Stimulated activated naive CD8-positive, alpha-beta T cell treated with anti-CD3 and anti-CD28 coated beads, Interleukin-15, Interleukin-2, amounts not matched to agents 100 ng/mL and 50 ng/mL, for 24 hours (primary cell): Measurements from ENCODE around the gene ATP11A.
"Not testable (repeated sequence)": the region's sequence is repeated elsewhere in the genome, so short reads cannot be mapped to it uniquely, and the experiment has no call there.

Experiments
- H3K27ac Mint-ChIP-seq: one replicate; pipeline ENCODE4 v1.8.0; 2021; ENCODE audit warnings: mild to moderate bottlenecking, mixed read lengths
- H3K27me3 Mint-ChIP-seq: one replicate; pipeline ENCODE4 v1.8.0; 2021; ENCODE audit warnings: mixed read lengths
- H3K36me3 Mint-ChIP-seq: one replicate; pipeline ENCODE4 v1.8.0; 2021; ENCODE audit warnings: low read depth, mixed read lengths
- H3K4me1 Mint-ChIP-seq: one replicate; pipeline ENCODE4 v1.8.0; 2021; ENCODE audit warnings: low read depth, mixed read lengths
- H3K4me3 Mint-ChIP-seq: one replicate; pipeline ENCODE4 v1.8.0; 2021; ENCODE audit warnings: mild to moderate bottlenecking, mixed read lengths
- H3K9me3 Mint-ChIP-seq: one replicate; pipeline ENCODE4 v1.8.0; 2021; ENCODE audit warnings: mixed read lengths

ATP11A gene

GRCh38 chr13:112852808-112853207 lies 163.0 kb downstream of the ATP11A start:
- peaks cover 54% of the 10 kb centered on the region for H3K36me3 Mint-ChIP-seq
- H3K4me1 Mint-ChIP-seq = no peaks in the 10 kb centered on the region
- H3K4me3 Mint-ChIP-seq = no peak overlapping the region
- no peaks in the 10 kb centered on the region for H3K27me3 Mint-ChIP-seq
- H3K9me3 Mint-ChIP-seq = no peaks in the 10 kb centered on the region
- no peak overlapping the region for H3K27ac Mint-ChIP-seq

GRCh38 chr13:112854321-112854720 lies 164.5 kb downstream of the ATP11A start:
- Mint-ChIP-seq H3K27me3 (no peaks in the 10 kb centered on the region), H3K36me3 (peaks cover 67% of the 10 kb centered on the region)

GRCh38 chr13:112855859-112856258 lies 166.0 kb downstream of the ATP11A start:
- H3K9me3 Mint-ChIP-seq = no peaks in the 10 kb centered on the region
- H3K27me3 Mint-ChIP-seq = no peaks in the 10 kb centered on the region
- H3K36me3 Mint-ChIP-seq = peaks cover 64% of the 10 kb centered on the region
- H3K27ac Mint-ChIP-seq = no peak overlapping the region
- no peaks in the 10 kb centered on the region for H3K4me1 Mint-ChIP-seq
- no peak overlapping the region for H3K4me3 Mint-ChIP-seq

More at GRCh38 chr13:112854321-112854720, 164.5 kb downstream of the ATP11A start:
- Mint-ChIP-seq H3K4me1 (no peaks in the 10 kb centered on the region), H3K4me3 (no peak overlapping the region), H3K9me3 (no peaks in the 10 kb centered on the region), H3K27ac (no peak overlapping the region)

- Mint-ChIP-seq H3K9me3 (no peaks in the 10 kb centered on the region), H3K4me3 (no peak overlapping the region), H3K27ac (no peak overlapping the region), H3K36me3 (peaks cover 55% of the 10 kb centered on the region), H3K27me3 (no peaks in the 10 kb centered on the region), H3K4me1 (no peaks in the 10 kb centered on the region)
These were observed 168.2 kb downstream of the ATP11A start for GRCh38 chr13:112857914-112858490.

- H3K27ac Mint-ChIP-seq = no peak overlapping the region
- no peaks in the 10 kb centered on the region for H3K4me1 Mint-ChIP-seq
- no peaks in the 10 kb centered on the region for H3K9me3 Mint-ChIP-seq
- H3K27me3 Mint-ChIP-seq = no peaks in the 10 kb centered on the region
- H3K36me3 Mint-ChIP-seq = peaks cover 50% of the 10 kb centered on the region
- H3K4me3 Mint-ChIP-seq = no peak overlapping the region
These were observed 169.4 kb downstream of the ATP11A start for GRCh38 chr13:112859128-112859816.

GRCh38 chr13:112859817-112860190 lies 170.0 kb downstream of the ATP11A start:
- Mint-ChIP-seq H3K4me1 (no peaks in the 10 kb centered on the region), H3K9me3 (no peaks in the 10 kb centered on the region), H3K27ac (no peak overlapping the region), H3K4me3 (no peak overlapping the region), H3K36me3 (peaks cover 47% of the 10 kb centered on the region), H3K27me3 (no peaks in the 10 kb centered on the region)

GRCh38 chr13:112861876-112862615 lies 172.2 kb downstream of the ATP11A start:
- Mint-ChIP-seq H3K9me3 (no peaks in the 10 kb centered on the region), H3K36me3 (peaks cover 42% of the 10 kb centered on the region), H3K27me3 (no peaks in the 10 kb centered on the region), H3K4me1 (no peaks in the 10 kb centered on the region), H3K27ac (no peak overlapping the region), H3K4me3 (no peak overlapping the region)

GRCh38 chr13:112863356-112863755 lies 173.5 kb downstream of the ATP11A start:
- H3K27me3 Mint-ChIP-seq, H3K4me3 Mint-ChIP-seq, H3K4me1 Mint-ChIP-seq, H3K9me3 Mint-ChIP-seq, H3K27ac Mint-ChIP-seq: not testable (repeated sequence)
- peaks cover 43% of the 10 kb centered on the region for H3K36me3 Mint-ChIP-seq

- H3K4me1 Mint-ChIP-seq, H3K27ac Mint-ChIP-seq, H3K4me3 Mint-ChIP-seq, H3K27me3 Mint-ChIP-seq, H3K9me3 Mint-ChIP-seq: not testable (repeated sequence)
- peaks cover 30% of the 10 kb centered on the region for H3K36me3 Mint-ChIP-seq
These were observed 175.6 kb downstream of the ATP11A start for GRCh38 chr13:112865478-112865877.

- Mint-ChIP-seq H3K27ac (no peak overlapping the region), H3K36me3 (peaks cover 20% of the 10 kb centered on the region), H3K27me3 (no peaks in the 10 kb centered on the region), H3K4me3 (no peak overlapping the region), H3K4me1 (peaks cover 5% of the 10 kb centered on the region), H3K9me3 (no peaks in the 10 kb centered on the region)
These were observed 177.5 kb downstream of the ATP11A start for GRCh38 chr13:112867301-112867711.

- no peak overlapping the region for H3K4me3 Mint-ChIP-seq
- H3K4me1 Mint-ChIP-seq = peaks cover 13% of the 10 kb centered on the region
- no peaks in the 10 kb centered on the region for H3K9me3 Mint-ChIP-seq
- H3K27ac Mint-ChIP-seq = no peak overlapping the region
- H3K36me3 Mint-ChIP-seq = peaks cover 22% of the 10 kb centered on the region
- H3K27me3 Mint-ChIP-seq = no peaks in the 10 kb centered on the region
These were observed 178.5 kb downstream of the ATP11A start for GRCh38 chr13:112868308-112868707.

GRCh38 chr13:112869202-112870050 lies 179.6 kb downstream of the ATP11A start:
- Mint-ChIP-seq H3K27me3 (no peaks in the 10 kb centered on the region), H3K4me3 (no peak overlapping the region), H3K9me3 (no peaks in the 10 kb centered on the region), H3K4me1 (peaks cover 20% of the 10 kb centered on the region), H3K27ac (no peak overlapping the region), H3K36me3 (peaks cover 27% of the 10 kb centered on the region)

GRCh38 chr13:112870051-112870331 lies 180.2 kb downstream of the ATP11A start:
- H3K4me3 Mint-ChIP-seq = no peak overlapping the region
- no peaks in the 10 kb centered on the region for H3K9me3 Mint-ChIP-seq
- no peaks in the 10 kb centered on the region for H3K27me3 Mint-ChIP-seq
- peaks cover 20% of the 10 kb centered on the region for H3K4me1 Mint-ChIP-seq
- H3K27ac Mint-ChIP-seq = no peak overlapping the region
- H3K36me3 Mint-ChIP-seq = peaks cover 27% of the 10 kb centered on the region

- H3K27ac Mint-ChIP-seq = no peak overlapping the region
- peaks cover 24% of the 10 kb centered on the region for H3K4me1 Mint-ChIP-seq
- H3K4me3 Mint-ChIP-seq = no peak overlapping the region
- no peaks in the 10 kb centered on the region for H3K27me3 Mint-ChIP-seq
- peaks cover 25% of the 10 kb centered on the region for H3K36me3 Mint-ChIP-seq
- no peaks in the 10 kb centered on the region for H3K9me3 Mint-ChIP-seq
These were observed 181.0 kb downstream of the ATP11A start for GRCh38 chr13:112870737-112871287.

- Mint-ChIP-seq H3K27ac (no peak overlapping the region), H3K4me3 (no peak overlapping the region), H3K4me1 (peaks cover 24% of the 10 kb centered on the region), H3K27me3 (no peaks in the 10 kb centered on the region), H3K36me3 (peaks cover 21% of the 10 kb centered on the region), H3K9me3 (no peaks in the 10 kb centered on the region)
These were observed 181.9 kb downstream of the ATP11A start for GRCh38 chr13:112871742-112872141.
